Measurements from ENCODE around the gene TMEM138.

TMEM138 gene

GRCh38 chr11:61361741-61362541, at the start of gene TMEM138, which contains the start of gene CYB561A3:
Gene TMEM138 (plus strand): TSS chr11:61362374. CDS start chr11:61364391, 2,017 bp downstream.
Gene CYB561A3 (minus strand): TSS chr11:61361882. CDS start chr11:61356713, 5,169 bp downstream.
- FAIRE-seq: peak; percentile 26

GRCh38 chr11:61315260-61315659, 46.9 kb upstream of the TMEM138 start:
- no peak for FAIRE-seq

- no peak for FAIRE-seq
Observed at GRCh38 chr11:61325649-61326414, 36.3 kb upstream of the TMEM138 start.

GRCh38 chr11:61327669-61328071, 34.5 kb upstream of the TMEM138 start:
- FAIRE-seq: no peak

- FAIRE-seq: no peak
Observed at GRCh38 chr11:61328351-61328750, 33.8 kb upstream of the TMEM138 start.

GRCh38 chr11:61329871-61330270, 32.3 kb upstream of the TMEM138 start:
- no peak for FAIRE-seq

GRCh38 chr11:61331651-61332050, 30.5 kb upstream of the TMEM138 start:
- FAIRE-seq: no peak

- FAIRE-seq: no peak
Observed at GRCh38 chr11:61332281-61332796, 29.8 kb upstream of the TMEM138 start.

- no peak for FAIRE-seq
Observed at GRCh38 chr11:61332797-61333549, 29.2 kb upstream of the TMEM138 start, which contains the start of the genes DDB1 and TKFC. Gene DDB1 (minus strand): TSS chr11:61333105. CDS start chr11:61332968, 137 bp downstream. Gene TKFC (plus strand): TSS chr11:61333228. CDS start chr11:61334729, 1,501 bp downstream.

GRCh38 chr11:61333550-61334433, 28.4 kb upstream of the TMEM138 start:
- FAIRE-seq: no peak

GRCh38 chr11:61334434-61335354, 27.5 kb upstream of the TMEM138 start:
- no peak for FAIRE-seq

- FAIRE-seq: no peak
Observed at GRCh38 chr11:61335355-61335710, 26.8 kb upstream of the TMEM138 start.

- no peak for FAIRE-seq
Observed at GRCh38 chr11:61336171-61336935, 25.8 kb upstream of the TMEM138 start.

GRCh38 chr11:61337706-61338470, 24.3 kb upstream of the TMEM138 start:
- no peak for FAIRE-seq

GRCh38 chr11:61338783-61339489, 23.2 kb upstream of the TMEM138 start:
- FAIRE-seq: no peak

GRCh38 chr11:61339490-61339878, 22.7 kb upstream of the TMEM138 start:
- FAIRE-seq: no peak

- no peak for FAIRE-seq
Observed at GRCh38 chr11:61340979-61341378, 21.2 kb upstream of the TMEM138 start.

GRCh38 chr11:61341706-61342105, 20.5 kb upstream of the TMEM138 start:
- no peak for FAIRE-seq

All from endometrium (tissue), 2 donors.